NB4 (cell line): ENCODE results near the gene ELOVL7.
A peak's percentile ranks its signal among the peaks of the same experiment; 100 is the strongest.

Experiments used
- DNase-seq: peaks from one replicate; pipeline ENCODE4 v3.0.0; 2010; ENCODE audit warnings: low read depth
- H3K4me3 ChIP-seq: one replicate; pipeline ENCODE4 v1.5.1; 2011; ENCODE audit warnings: mild to moderate bottlenecking, low read depth, low read length, moderate library complexity
- CTCF ChIP-seq: IDR thresholded peaks from one replicate; pipeline ENCODE4 v1.5.1; 2012; ENCODE audit warnings: low read depth, low read length
- MAX ChIP-seq: IDR thresholded peaks from 2 replicates; pipeline ENCODE4 v1.6.1; 2011; ENCODE audit warnings: low read depth, low read length
- MYC ChIP-seq: IDR thresholded peaks from 2 replicates; pipeline ENCODE4 v1.6.1; 2011; ENCODE audit warnings: low read depth, low read length
- POLR2A ChIP-seq: IDR thresholded peaks from 2 replicates; pipeline ENCODE4 v1.6.1; 2011; ENCODE audit warnings: mild to moderate bottlenecking; ENCODE audit not compliant: insufficient read length; ENCODE audit errors: extremely low read depth

ELOVL7 gene

DNA sequence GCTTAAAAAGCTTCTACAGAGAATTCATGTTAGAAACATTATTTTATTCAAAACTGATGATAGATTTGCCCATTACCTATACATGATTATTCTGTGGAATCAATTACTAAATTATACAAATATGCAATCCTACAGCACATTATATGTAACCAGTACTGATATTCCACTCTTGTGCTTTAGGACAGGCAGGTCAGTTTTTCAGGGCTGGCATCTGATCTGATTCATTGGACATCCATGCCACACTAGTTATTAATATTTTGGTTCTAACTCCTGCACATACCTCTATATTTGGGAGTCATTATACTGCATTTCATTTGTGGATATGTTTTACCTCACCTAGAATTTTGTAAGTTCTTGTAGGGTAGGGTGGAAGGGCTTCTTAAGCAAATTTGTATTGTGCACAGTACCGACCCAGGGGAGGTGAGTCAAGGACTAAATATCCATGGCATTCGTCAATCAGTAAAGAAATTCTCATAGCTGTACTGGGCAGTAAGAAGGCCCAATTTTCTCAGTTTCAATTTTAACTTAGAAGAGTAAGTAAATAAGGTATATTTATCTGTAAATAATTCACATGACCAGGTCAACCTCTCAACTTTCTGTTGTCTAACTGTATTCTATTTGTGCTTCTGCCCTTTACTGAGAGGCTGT, 33.5 kb downstream of the ELOVL7 start:
- TF ChIP-seq MAX (no peak), CTCF (no peak), MYC (no peak), POLR2A (no peak)
- DNase-seq = no peak
- no peak overlapping the region for H3K4me3 ChIP-seq

- DNase-seq = no peak
- no peak for TF ChIP-seq CTCF
Measured at GRCh38 chr5:60809891-60810425, 34.1 kb downstream of the ELOVL7 start.

DNA sequence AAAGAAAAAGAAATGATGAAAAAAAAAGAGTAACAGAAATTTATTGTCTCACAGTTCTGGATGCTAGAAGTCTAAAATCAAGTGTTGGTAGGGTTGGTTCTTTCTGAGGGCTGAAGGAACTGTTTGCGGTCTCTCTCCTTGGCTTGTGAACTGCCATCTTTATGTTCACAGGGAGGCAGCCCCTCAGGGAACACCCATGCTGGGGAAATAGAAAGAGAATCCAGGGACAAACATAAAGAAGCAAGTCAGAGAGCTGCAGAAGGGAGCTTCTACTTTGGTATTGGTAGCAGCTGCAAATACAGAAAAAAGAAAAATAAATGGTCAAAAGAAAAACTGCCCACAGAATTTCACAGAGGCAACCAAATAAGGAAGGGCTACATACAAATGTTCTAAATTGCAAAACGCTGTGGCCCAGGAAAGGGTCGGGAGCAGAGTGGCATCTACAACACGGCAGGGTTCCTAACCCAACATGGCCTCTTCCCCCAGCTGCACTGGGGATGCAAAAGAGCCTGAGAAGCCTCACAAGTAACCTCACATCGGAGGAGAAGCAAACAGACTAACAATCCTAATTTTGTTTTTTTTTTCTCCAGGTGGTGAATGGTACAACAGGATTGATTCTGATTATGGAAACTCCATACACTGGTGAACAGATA, 37.4 kb downstream of the ELOVL7 start:
- no peak for DNase-seq
- H3K4me3 ChIP-seq = no peak overlapping the region
- TF ChIP-seq MYC (no peak), POLR2A (no peak), MAX (no peak), CTCF (no peak)

More at GRCh38 chr5:60809891-60810425, 34.1 kb downstream of the ELOVL7 start:
- H3K4me3 ChIP-seq = no peak overlapping the region

GRCh38 chr5:60805463-60805862, 38.6 kb downstream of the ELOVL7 start:
- DNase-seq = no peak
- no peak overlapping the region for H3K4me3 ChIP-seq
- TF ChIP-seq MAX (no peak), MYC (no peak), POLR2A (no peak), CTCF (no peak)

GRCh38 chr5:60803712-60804111, 40.4 kb downstream of the ELOVL7 start:
- peak; percentile 2 for DNase-seq
- no peak overlapping the region for H3K4me3 ChIP-seq
- TF ChIP-seq POLR2A (no peak), MAX (no peak), MYC (no peak), CTCF (no peak)
